HG03097 (cell line): Measurements from ENCODE around the gene CENPP.

Experiments
- ATAC-seq: cut with Tn5 transposase; IDR thresholded peaks from one replicate; pipeline ENCODE4 v1.9.1; 2021; ENCODE audit not compliant: unreplicated experiment, low FRiP score

CENPP gene

DNA sequence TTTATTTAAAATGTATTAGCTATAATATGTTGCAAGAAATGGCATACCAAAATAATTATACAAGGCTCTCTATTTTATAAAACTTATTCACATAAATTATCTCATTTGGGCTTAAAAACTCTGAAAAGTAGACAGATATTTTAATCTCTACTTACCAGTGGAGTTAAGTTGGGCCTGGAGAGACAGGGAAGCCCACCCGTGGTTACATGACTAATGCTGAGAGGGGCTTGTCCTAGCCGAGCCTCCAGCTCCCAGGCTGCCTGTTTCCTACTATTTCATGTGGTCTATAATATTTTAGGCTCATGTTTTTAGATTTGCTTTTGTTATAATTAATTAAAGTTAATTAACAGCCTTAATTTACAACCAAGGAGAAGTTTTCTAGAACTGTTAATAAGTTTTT is 177.4 kb downstream of the CENPP start:
- ATAC-seq: no peak

DNA sequence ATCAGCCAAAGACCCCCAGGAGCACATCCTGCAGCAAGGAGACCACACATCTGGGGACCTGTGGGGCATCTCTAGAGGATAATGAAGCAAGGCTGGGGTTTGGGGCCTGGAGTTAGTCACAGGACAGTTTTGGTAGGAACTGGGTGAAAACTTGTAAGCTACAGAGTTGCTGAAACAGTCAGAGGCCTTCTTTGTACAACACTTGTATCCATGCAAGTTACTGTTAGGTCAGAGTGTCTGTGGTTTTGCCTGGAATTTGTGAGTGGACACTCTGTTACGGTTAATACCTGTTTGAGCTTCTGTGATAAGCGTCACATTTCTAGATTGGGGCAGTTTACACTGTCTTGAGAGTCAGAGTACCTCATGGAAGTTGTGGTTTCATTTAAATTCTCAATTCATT is 179.1 kb downstream of the CENPP start:
- no peak for ATAC-seq

DNA sequence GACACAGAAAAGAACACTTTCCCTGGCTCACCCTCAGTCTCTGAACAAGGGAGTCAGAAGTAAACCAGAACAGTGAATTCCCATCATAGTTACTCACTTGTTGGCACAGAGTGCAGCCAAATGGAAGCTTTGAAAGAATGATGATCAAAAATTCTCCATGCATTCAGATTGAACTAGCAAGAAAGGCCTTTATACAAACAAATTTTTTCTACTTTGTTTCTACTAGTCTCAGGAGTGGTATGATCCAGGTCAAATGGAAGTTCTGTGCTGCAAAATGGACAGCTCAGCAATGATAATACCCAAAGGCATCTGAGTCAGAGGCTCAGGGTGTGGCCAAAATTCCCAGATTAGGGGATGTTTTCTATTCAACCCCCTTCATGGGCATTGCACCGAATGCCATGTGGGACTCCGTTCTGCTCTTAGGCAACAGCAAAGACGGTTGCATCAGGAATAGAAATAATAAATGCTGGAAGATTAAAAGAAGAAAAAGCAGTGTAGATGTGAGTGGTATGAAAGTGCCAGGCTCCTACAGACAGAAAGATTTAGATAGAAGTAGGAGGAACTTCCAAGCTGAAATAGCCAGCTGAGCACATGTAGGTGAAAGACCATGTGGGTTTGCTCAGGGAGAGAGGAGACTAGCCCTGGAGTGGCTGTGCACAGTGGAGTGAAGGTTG is 180.6 kb downstream of the CENPP start:
- ATAC-seq: no peak

DNA sequence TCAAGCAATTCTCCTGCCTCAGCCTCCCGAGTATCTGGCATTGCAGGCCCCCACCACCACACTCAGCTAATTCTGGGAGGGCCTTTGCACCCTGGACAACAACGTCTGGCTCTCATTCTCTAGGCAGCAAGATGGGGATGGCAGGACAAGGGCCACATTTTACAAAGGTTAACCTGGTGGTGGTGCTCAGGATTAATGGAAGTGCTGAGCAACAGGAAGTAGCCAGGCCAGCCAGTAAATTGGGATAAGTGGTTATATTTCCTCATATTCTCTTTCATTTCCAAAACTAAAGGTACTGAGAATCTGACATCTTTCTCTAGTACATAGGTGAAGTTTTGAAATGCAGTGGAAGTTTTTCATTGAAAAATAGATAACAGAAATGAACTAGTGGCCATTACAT is 181.3 kb downstream of the CENPP start:
- no peak for ATAC-seq

DNA sequence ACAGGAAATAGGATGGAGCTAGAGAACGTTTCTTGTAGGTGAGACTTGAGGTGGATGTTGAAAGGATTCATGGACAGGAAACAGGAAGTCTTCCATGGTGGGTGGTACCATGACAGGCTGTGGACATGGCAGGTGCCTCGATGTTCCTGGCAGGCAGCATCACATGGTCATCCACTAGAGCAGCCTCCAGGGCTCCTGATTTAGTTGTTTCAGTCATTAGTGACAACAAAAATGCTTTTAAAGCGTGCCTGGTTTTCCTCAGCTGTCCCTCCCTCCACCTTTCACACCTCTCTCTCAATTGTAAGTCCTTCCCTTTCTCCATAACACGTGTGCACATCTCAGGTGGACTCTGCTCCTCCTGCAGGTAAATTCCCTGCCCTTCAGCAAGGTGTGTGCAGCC is 181.7 kb downstream of the CENPP start:
- ATAC-seq: no peak

DNA sequence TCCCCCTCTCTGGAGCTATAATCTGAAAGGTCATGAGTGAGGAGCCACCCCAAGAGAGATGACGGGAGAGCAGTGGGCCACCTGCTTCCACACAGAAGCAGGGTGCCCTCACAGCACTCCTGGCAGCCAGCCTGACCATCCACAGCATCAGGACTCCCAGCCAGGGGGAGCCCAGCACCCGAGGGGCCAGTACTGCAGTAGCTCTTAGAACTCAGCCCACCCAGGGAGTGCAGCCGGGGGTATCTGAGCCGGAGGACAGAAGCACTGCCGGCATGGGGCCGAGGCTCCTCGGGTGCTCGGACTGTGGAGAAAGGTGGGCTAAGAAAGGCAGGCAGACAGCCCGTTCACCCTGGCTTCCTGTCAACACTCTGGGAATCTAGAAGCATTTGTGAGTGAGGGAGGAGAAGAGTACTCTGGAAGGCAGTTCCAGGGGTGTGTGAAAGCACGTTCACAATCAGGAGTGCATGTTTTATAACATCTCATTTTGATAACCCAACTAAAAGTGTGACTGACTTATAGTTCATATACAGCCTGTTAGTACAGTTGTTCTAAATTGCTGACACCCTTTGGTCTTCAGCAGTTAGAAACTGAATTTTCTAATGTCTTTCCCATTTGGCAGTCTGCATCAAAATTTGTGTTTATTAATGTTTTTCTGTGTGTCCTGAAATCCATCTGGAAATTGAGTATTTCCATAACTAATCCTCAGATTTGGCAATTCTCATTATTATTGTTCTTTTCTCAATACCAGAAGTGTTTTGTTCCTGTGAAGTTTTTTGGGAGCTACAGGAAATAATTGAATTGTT is 182.5 kb downstream of the CENPP start:
- ATAC-seq: no peak

DNA sequence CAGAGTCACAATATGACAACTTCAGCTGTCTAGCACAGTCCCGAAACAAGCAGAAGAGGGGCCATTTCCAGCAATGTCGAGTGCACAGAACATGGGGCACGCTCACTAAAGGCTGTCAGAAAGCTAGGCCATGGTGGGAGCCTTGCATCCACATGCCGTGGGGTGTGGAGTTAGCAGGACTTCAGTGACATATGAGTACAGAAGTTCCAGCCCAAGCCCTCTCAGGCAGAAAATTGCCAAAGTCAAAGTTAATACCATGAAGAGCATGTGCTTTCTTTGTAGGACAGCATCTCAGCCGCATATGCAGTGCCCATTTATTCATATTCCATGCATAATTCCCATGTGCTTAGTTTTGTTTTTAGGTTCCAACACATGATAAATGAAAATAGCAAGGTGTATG is 183.3 kb downstream of the CENPP start:
- no peak for ATAC-seq

DNA sequence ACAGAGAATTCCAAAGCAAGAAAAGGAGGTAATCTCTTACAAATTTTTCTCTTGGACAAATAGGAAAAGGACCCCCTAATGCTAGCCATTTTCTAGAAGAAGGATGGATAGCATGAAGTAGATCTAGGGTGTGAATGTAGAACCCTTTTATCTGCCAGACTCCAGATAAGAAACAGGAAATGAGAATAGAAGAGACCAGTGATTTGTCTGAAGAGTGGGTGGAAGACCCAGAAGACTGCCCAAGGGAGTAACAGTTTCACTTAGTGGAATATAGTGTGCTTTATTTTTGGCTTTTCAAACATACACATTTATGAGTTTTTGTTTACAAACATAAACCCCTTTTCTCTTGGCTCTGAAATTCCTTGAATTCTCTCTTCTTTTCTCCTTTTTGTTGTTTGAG is 185.0 kb downstream of the CENPP start:
- ATAC-seq: no peak

DNA sequence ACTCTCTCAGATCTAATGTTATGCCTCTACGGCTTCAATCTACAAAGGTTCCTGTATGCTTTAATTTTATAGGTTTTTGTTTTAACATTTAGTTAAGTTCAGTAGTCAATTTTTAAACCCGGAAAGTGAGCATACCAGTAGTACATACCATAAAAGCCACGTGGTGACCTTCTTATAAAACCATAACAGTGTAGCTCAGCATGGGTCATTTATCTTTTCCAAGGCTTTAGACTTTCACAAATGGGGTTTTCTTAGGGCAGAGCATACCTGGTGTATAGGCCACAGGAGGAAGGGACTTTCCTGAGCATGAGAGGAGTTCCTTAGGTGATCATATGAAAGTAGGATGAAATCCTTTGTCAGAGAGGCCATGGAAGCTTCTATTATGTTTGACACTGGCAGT is 186.9 kb downstream of the CENPP start:
- no peak for ATAC-seq

DNA sequence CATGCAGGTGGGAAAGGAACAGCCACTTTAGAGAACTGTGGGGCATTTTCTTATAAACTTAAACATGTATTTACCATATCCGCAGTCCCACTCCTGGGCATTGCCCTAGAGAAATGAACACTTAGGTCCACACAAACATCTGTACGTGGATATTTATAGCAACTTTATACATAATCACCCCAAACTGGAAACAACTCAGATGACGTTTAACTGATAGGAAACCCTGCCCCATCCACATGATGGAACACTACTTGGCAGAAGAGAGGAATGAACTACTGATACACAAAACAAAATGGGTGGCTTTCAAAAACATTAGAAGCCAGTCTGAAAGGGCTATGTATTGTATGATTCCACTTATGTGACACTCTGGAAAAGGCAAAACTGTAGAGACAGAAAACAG is 187.6 kb downstream of the CENPP start:
- no peak for ATAC-seq

DNA sequence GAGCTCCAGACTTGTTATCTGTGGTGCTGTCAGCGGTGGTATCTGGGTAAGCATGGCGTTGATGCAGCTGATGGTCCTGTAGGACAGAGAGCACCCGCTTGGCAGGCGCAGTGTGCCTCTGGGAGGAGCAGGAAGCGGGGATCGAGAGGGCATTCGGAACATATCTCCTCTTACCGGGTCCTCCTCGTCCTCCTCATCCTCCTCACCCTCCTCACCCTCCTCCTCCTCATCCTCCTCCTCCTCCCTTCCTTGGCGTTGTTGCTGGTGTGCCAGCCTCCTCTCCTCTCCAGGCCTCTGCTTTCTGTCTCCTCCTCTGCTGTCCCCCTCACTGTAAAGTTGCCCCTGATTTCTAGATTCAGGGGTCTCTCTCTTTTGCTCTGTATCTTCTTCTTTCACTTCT is 188.9 kb downstream of the CENPP start:
- no peak for ATAC-seq

DNA sequence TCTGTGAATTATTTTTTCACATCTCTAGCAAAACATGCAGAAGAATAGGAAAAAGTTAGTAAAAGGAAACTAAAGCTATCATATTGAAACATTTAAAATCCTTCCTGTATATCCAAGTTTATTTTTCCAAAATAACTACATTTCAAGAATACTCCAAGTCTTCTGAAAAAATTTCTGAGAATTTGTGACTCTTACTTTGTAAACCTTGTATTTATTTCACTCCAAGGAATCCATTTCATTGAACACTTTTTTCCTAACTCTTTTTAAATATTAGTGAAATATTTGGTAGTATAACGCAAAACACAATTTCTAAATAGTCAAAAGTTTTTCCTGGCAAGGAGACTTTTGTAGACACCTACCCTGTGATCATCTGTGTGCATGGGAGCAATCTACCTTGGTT is 190.8 kb downstream of the CENPP start:
- no peak for ATAC-seq

DNA sequence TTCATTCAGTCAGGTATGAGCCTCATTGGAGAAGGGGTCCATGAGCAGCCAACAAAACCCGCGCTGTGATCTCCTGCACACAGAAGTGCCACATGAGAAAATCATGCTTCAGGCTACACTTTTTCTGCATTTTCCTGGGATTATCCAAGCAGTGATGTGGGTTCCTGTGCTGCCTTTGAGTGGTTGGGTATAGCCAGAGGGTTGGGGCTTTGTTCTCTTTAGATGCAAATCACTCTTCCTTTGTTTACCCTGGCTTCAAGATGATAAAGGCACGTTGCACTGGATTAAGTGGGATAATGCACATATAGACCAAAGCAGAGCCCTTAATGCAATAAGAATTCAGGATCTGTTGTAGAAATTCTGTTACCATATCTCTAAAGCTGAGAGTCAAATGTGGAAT is 191.3 kb downstream of the CENPP start:
- ATAC-seq: no peak

DNA sequence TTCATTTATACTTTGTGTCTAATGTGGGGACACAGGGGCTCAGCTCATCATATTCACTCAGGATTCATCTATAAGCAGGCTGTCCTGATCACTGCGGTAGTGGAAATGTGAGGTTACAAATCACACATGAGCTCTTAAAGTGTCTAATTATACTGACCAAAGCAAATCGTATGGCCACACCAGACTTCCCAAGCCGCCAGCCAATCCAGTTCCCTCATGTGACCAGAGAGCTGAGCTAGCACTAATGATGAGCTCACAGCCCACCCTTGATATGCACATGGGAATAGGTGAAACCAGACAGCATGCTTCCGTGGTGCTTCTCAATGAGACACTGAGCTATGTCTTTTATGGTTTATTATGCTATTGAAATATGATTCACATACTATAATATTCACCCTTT is 192.4 kb downstream of the CENPP start:
- no peak for ATAC-seq

DNA sequence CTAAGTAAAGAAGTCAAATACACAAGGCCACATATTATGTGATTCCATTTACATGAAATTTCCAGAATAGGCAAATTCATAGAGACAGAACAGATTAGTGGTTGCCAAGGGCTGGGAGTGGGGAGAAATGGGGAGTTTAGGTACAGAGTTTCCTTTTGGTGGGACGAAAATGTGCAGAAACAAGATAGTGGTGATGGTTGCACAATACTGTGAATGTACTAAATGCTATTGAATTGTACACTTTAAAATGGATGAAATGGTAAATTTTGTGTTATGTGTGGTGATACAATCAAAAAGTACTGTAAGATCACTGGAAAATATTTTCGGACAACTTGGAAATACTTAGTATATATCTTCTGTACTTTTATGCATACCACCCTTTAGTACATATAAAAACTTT is 195.1 kb downstream of the CENPP start:
- ATAC-seq: no peak

DNA sequence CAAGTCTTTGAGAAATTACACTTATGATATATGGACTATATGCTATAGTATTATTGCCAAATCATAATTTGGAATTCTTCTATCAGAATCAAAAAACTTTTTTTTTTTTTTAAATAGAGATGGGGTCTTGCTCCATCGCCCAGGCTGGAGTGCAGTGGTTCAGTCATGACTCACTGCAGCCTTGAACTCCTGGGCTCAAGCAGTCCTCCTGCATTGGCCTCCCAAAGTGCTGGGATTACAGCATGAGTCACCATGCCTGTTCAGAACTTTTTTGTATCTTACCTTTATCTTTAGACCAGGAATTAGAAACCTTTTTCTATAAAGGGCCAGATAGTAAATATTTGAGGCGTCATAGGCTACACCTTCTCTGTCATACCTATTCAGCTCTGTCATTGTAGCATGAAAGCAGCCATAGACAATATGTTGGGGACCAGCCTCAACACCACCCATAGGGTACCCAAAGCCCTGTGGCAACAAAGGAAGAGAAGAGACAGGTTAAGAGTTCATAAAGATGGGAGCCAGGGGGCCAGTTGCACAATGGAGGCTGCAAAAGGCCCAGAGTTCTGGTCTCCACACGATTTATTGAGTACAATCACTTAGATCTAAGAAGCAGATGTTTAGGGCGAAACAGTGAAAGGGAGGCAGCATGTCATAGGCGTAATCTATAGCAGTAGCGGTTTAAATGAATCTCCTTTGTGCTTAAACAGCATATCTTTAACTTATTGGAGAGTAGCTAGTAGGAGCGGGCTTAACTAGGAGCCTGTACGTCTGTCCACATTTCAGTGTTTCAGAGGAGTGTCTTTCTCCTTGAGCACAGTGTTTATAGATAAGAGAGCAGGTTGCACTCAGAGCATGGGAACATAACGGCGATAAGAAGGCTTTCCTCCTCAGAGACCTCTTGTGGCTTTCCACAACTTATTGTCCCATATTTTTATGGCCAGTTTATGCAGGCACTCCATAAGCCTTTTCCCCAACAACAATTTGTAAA is 197.5 kb downstream of the CENPP start:
- no peak for ATAC-seq

DNA sequence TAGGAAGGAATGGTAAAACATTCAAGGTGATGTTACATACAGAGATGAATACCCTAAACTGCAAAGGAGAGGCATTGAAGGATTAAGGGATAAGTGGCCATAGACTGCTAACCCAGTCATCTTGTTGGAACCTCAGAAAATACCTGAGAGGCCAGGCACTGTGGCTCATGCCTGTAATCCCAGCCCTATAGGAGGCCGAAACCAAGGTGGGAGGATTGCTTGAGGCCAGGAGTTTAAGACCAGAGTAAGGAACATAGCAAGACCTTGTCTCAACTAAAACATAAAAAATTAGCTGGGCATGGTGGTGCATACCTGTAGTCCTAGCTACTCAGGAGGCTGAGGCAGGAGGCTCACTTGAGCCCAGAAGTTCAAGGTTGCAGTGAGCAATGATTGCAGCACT is 199.1 kb downstream of the CENPP start:
- no peak for ATAC-seq

DNA sequence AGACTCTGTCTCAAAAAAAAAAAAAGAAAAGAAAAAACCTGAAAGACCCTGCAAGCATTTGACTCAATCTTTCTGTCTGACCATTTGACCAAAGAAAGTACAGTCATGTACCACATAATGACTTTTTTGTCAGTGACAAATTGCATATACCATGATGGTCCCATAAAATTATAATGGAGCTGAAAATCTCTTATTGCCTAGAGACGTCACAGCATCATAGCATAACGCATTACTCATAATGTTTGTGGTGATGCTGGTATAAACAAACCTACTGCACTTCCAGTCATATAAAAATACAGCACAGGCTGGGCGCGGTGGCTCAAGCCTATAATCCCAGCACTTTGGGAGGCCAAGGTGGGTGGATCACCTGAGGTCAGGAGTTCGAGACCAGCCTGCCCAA is 199.6 kb downstream of the CENPP start:
- ATAC-seq: no peak

DNA sequence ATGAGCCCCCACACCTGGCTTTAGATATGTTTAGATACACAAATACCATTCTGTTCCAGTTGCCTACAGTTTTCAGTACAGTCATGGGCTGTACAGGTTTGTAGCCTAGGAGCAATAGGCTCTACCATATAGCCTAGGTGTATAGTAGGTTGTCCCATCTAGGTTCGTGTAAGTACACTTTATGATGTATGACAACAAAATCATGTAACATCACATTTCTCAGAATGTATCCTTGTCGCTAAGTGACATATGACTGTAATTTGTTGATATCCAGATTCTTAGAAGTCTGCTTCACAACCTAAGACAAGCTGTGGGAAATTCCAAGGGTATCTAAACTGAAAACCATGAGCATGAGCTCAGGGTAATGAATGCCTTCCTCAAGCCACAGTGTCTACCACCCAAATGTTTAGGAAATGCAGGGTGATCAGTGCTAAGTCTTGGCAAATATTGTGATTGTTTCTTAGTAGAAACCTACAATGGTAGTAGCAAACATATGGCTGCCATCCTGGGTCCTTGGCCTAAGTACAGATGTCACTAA is 201.6 kb downstream of the CENPP start:
- ATAC-seq: no peak

DNA sequence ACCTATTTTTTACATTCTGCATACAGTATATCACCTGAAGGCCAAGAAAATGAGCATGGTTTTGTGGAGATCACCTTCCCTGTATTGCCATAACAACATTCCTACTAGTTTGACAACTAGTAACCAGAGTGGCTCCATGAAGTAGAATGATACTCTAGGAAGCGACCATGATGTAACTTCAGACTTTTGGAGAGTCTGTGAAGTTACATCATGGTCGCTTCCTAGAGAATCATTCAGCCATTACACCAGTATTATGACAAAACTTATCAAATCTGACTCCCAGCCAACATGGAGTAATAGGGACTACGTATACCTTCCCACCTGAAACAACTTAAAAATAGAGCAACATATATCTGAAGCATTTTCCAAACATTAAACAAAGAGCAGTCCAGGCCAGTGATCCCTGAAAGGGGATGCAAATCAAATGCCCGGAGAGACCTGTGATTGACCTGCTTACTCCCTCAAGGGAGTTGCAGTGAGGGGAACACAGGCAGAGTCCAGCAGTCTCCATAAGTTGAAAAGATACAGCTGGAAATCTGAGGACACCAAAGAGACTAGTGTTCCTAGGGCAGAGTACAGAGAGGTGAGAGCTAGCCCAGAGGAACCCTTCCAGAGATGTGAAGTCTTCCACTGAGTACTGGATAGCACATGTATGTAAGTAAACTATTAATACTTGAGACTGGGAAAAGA is 202.2 kb downstream of the CENPP start:
- ATAC-seq: no peak

DNA sequence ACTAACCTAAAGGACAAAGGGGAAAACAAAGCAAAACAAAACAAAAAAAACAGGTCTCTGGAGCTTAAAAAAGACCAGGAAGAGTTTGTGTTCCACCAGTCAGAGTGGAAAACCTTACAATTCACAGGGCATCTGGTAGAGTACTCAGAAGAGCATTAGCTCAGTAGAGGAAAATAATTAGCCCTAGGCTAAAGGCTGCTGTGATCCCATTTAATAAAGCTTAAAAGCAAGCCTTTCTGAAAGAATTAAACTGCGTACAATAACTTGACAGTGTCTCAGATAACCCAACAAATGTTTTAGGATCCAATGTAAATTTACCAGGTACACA is 202.7 kb downstream of the CENPP start:
- ATAC-seq: no peak
